ENCODE results near the gene COQ4.
"Not testable (repeated sequence)": the region's sequence is repeated elsewhere in the genome, so short reads cannot be mapped to it uniquely, and the experiment has no call there.

The COQ4 gene

GRCh38 chr9:128298535-128299482 lies 23.8 kb upstream of the COQ4 start:
- no peak for DNase-seq (ENCODE audit: low read depth in 1 of 2, low spot score in 1 of 2)

- no peak for DNase-seq (ENCODE audit: low read depth in 1 of 2, low spot score in 1 of 2)
These were observed 18.3 kb upstream of the COQ4 start for GRCh38 chr9:128304136-128304970.

GRCh38 chr9:128304971-128305288 lies 17.7 kb upstream of the COQ4 start:
- no peak for DNase-seq (ENCODE audit: low read depth in 1 of 2, low spot score in 1 of 2)

- DNase-seq (ENCODE audit: low read depth in 1 of 2, low spot score in 1 of 2), result no peak
These were observed 13.1 kb upstream of the COQ4 start for GRCh38 chr9:128309551-128309950.

- DNase-seq (ENCODE audit: low read depth in 1 of 2, low spot score in 1 of 2), result no peak
These were observed 12.2 kb upstream of the COQ4 start for GRCh38 chr9:128310461-128310860.

GRCh38 chr9:128314697-128315096 lies 7.9 kb upstream of the COQ4 start:
- DNase-seq (ENCODE audit: low read depth in 1 of 2, low spot score in 1 of 2), result no peak

GRCh38 chr9:128316421-128316820 lies 6.2 kb upstream of the COQ4 start:
- DNase-seq (ENCODE audit: low read depth in 1 of 2, low spot score in 1 of 2), result no peak

- no peak for DNase-seq (ENCODE audit: low read depth in 1 of 2, low spot score in 1 of 2)
These were observed 5.0 kb upstream of the COQ4 start for GRCh38 chr9:128317629-128318028.

GRCh38 chr9:128321343-128321742 lies 1.3 kb upstream of the COQ4 start:
- DNase-seq (ENCODE audit: low read depth in 1 of 2, low spot score in 1 of 2), result no peak

GRCh38 chr9:128321879-128322403 lies 698 bp upstream of the COQ4 start:
- no peak for DNase-seq (ENCODE audit: low read depth in 1 of 2, low spot score in 1 of 2)

- DNase-seq (ENCODE audit: low read depth in 1 of 2, low spot score in 1 of 2), result no peak
These were observed 632 bp downstream of the COQ4 start for GRCh38 chr9:128323212-128323730.

GRCh38 chr9:128323791-128324190 lies 1.2 kb downstream of the COQ4 start:
- DNase-seq (ENCODE audit: low read depth in 1 of 2, low spot score in 1 of 2), result no peak

- DNase-seq (ENCODE audit: low read depth in 1 of 2, low spot score in 1 of 2), result no peak
These were observed 1.8 kb downstream of the COQ4 start for GRCh38 chr9:128324401-128324800.

- DNase-seq (ENCODE audit: low read depth in 1 of 2, low spot score in 1 of 2), result no peak
These were observed 3.0 kb downstream of the COQ4 start for GRCh38 chr9:128325629-128326028.

GRCh38 chr9:128333451-128333869 lies 10.8 kb downstream of the COQ4 start:
- DNase-seq (ENCODE audit: low read depth in 1 of 2, low spot score in 1 of 2), result no peak

- no peak for DNase-seq (ENCODE audit: low read depth in 1 of 2, low spot score in 1 of 2)
These were observed 12.5 kb downstream of the COQ4 start for GRCh38 chr9:128335161-128335560.

- no peak for DNase-seq (ENCODE audit: low read depth in 1 of 2, low spot score in 1 of 2)
These were observed 13.3 kb downstream of the COQ4 start for GRCh38 chr9:128335914-128336313.

- DNase-seq (ENCODE audit: low read depth in 1 of 2, low spot score in 1 of 2), result no peak
These were observed 15.3 kb downstream of the COQ4 start for GRCh38 chr9:128337936-128338335.

GRCh38 chr9:128338852-128339614 lies 16.4 kb downstream of the COQ4 start:
- not testable (repeated sequence) for DNase-seq (ENCODE audit: low read depth in 1 of 2, low spot score in 1 of 2)

GRCh38 chr9:128339761-128340690 lies 17.4 kb downstream of the COQ4 start, which contains the start of gene SLC27A4:
Gene SLC27A4 (plus strand): TSS chr9:128340527. CDS start chr9:128343133, 2,606 bp downstream.
- peak; percentile 66 to 73 for DNase-seq (ENCODE audit: low read depth in 1 of 2, low spot score in 1 of 2)
